HG03558 (cell line): Measurements from ENCODE around the gene DACT2.
"Not testable (repeated sequence)": the region's sequence is repeated elsewhere in the genome, so short reads cannot be mapped to it uniquely, and the experiment has no call there.

Source experiments
- ATAC-seq: cut with Tn5 transposase; IDR thresholded peaks from one replicate; pipeline ENCODE4 v1.9.1; 2021; ENCODE audit warnings: moderate number of reproducible peaks; ENCODE audit not compliant: unreplicated experiment; ENCODE audit errors: extremely low read depth

The DACT2 gene

GRCh38 chr6:168269455-168270243 is 49.9 kb downstream of the DACT2 start:
- no peak for ATAC-seq

GRCh38 chr6:168268755-168269154 is 50.8 kb downstream of the DACT2 start:
- no peak for ATAC-seq

DNA sequence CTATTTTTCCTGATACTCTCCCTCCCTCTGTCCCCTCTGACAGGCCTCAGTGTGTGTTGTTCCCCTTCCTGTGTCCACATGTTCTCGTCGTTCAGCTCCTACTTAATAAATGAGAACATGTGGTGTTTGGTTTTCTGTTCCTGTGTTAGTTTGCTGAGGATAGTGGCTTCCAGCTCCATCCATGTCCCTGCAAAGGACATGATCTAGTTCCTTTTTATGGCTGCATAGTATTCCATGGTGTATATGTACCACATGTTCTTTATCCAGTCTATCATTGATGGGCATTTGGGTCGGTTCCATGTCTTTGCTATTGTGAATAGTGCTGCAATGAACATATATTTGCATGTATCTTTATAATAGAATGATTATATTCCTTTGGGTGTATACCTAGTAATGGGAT is 51.8 kb downstream of the DACT2 start:
- not testable (repeated sequence) for ATAC-seq

GRCh38 chr6:168265827-168266815 is 53.5 kb downstream of the DACT2 start:
- no peak for ATAC-seq

DNA sequence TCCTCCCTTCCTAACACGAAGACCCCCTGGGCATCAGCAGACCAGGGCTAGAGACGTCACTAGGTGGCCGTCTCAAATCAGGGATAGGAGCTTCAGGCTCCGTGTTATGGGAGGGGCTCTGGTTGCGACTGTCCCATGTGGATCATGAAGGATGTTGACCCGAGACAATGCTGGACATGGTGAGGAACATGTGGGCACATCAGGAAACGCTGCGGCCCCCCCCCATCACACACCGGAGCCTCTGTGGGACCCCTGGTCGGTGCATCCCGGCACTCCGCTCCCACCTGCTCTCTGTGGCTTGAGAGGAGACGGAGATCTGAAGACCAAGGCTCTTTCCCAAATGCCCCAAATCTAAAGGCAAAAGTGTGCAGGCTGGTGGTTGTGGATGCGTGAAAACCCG is 54.2 kb downstream of the DACT2 start:
- no peak for ATAC-seq

- ATAC-seq, result no peak
These were observed 54.8 kb downstream of the DACT2 start for GRCh38 chr6:168264593-168265335.

DNA sequence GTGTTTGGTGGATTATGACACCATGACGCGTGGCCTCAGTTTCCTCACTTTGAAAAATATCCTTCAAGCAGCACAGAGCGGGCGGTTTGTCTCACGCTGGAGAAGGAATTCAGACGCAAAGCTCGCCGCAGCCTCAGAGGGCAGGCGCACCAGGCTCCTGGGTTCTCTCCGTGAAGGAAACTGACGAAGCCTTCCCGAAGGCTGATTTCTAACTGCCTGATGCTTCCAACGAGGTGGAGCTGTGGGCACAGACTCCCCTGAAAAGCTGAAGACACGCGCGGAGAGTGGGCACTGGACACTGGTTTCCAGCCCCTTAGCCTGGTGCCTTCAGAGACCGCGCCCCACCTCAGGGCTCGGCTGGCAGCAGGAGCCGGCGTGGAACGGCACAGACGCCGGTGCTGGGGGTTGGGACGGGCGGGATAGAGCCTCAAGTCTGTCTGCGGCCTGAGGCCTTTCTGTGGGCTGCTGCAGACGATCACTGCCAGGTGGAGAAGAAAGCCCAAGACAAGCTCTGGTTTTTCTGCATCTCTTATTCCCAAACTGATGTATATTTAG is 56.1 kb downstream of the DACT2 start:
- no peak for ATAC-seq

GRCh38 chr6:168261234-168261633 is 58.3 kb downstream of the DACT2 start:
- no peak for ATAC-seq

GRCh38 chr6:168260420-168260987 is 59.1 kb downstream of the DACT2 start:
- ATAC-seq, result no peak

DNA sequence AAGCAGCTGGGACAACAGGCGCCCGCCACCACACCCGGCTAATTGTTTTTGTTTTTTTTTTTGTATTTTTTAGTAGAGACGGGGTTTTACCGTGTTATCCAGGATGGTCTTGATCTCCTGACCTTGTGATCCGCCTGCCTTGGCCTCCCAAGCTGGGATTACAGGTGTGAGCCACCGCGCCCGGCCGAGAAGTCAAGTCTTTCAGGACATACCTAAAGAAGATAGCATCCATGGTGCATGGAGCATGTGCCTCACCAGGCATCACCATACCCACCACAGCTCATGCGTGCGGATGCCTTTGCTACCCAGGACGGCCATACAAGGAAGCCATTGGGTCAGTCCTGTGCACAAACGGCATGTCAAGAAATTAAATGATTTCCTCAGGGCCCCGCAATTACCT is 60.8 kb downstream of the DACT2 start:
- no peak for ATAC-seq

DNA sequence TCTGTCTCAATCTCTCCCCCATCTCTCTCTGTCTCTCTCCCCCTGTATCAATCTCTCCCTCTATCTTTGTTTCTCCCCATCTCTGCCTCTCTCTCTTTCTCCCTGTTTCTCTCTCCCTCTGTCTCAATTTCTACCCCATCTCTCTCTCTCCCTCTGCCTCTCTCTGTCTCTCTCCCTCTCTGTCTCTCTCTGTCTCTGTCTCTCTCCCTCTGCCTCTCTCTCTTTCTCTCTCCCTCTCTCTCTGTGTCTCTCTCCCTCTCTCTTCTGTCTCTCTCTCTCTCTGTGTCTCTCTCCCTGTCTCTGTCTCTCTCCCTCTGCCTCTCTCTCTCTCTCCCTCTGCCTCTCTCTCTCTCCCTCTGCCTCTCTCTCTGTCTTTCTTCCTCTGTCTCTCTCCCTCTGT is 62.6 kb downstream of the DACT2 start:
- ATAC-seq, result no peak
